GM10266 (cell line): ENCODE data around the gene CCDC33.

ENCODE experiments used
- DNase-seq: peaks from one replicate; pipeline ENCODE4 v3.0.0; 2012; ENCODE audit errors: extremely low spot score
- TF ChIP-seq, protein P1 (sequence below): IDR thresholded peaks from 2 replicates; pipeline ENCODE4 v1.5.1; 2012; ENCODE audit warnings: mild to moderate bottlenecking, low read depth; ENCODE audit not compliant: control insufficient read depth, insufficient read depth; ENCODE audit errors: missing control alignments

CCDC33 gene

DNA sequence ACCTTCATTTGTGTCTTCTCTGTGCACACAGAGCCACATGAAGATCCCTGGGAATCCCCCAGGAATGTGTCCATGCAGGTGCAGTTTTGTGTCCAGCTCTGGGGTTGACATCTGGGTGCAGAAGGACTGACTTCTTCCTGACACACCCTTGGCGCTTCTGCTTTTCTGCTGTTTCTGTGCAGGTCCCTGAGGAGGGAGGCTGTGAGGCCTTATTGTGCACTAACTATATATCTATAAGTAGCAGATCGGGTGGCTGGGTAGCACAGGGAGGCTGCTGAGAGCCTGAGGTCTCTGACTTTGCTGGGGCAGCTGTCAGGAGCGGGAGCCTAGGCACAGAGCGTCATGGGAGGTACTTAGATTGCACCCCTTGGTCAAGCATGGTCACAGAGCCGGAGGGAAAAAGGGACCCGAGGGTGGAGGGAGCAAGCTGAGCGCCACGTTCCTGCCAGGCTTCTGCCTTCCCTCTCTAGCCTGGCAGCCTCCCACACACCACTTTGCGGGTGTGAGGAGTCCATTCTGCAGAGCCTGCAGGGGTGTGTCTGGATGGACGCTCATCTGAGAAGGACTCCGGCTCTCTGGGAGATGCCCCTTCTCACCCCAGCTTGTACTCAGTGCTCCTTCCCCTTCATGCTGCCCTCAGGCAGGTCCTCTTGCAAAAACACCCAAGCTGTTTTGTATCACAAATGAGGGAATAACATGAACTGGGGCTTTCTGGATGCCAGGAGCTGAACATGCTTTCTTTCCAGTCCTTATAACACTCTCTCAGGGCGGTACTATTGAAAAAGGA lies 23.9 kb downstream of the CCDC33 start:
- TF ChIP-seq, protein P1, sequence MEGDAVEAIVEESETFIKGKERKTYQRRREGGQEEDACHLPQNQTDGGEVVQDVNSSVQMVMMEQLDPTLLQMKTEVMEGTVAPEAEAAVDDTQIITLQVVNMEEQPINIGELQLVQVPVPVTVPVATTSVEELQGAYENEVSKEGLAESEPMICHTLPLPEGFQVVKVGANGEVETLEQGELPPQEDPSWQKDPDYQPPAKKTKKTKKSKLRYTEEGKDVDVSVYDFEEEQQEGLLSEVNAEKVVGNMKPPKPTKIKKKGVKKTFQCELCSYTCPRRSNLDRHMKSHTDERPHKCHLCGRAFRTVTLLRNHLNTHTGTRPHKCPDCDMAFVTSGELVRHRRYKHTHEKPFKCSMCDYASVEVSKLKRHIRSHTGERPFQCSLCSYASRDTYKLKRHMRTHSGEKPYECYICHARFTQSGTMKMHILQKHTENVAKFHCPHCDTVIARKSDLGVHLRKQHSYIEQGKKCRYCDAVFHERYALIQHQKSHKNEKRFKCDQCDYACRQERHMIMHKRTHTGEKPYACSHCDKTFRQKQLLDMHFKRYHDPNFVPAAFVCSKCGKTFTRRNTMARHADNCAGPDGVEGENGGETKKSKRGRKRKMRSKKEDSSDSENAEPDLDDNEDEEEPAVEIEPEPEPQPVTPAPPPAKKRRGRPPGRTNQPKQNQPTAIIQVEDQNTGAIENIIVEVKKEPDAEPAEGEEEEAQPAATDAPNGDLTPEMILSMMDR = no peak
- no peak for DNase-seq

DNA sequence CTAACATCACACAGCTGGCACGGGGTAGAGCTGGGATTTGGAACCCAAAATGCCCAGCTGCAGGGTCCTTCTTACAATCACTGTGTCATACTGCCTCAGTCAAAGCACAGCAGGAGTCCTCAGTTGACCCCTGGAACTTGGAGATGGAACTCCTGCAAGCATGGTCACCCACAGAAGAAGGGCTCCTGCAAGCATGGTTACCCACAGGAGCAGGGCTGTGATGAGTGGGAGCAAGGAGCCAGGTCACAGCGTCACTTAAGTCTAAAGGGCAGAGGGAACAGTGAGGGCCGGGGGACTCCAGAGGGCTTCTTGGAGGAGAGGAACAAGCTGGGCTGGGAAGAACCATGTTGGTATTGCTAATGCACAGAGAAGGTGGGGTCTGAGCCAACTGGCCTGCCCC lies 24.9 kb downstream of the CCDC33 start:
- no peak for DNase-seq
- TF ChIP-seq, protein P1 = no peak

GRCh38 chr15:74261685-74262084 lies 25.6 kb downstream of the CCDC33 start:
- no peak for DNase-seq

GRCh38 chr15:74262151-74262550 lies 26.0 kb downstream of the CCDC33 start:
- DNase-seq = no peak
- TF ChIP-seq, protein P1 = no peak

More at GRCh38 chr15:74261685-74262084, 25.6 kb downstream of the CCDC33 start:
- TF ChIP-seq, protein P1 = no peak

GRCh38 chr15:74262625-74263024 lies 26.5 kb downstream of the CCDC33 start:
- TF ChIP-seq, protein P1 = no peak
- DNase-seq = no peak

DNA sequence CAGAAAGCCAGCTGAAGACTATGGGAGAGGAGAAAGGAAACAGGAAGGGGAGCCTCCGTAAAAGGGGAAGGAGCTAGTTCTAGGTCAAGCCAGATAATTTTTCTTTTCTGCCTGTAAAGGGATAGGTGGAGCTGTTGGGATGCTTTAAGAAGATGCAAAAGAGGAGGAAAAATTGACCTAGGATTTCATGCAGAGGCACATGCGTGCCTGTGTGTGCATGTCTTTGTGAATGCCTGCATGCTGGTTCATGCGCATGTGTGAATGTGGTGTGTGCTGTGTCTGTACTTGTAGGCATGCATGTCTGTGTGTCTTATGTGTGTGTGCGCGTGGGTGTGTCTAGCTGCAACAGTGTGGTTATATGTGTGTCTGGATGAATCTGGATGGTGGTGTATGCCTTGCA lies 27.3 kb downstream of the CCDC33 start:
- DNase-seq = no peak
- TF ChIP-seq, protein P1 = no peak

DNA sequence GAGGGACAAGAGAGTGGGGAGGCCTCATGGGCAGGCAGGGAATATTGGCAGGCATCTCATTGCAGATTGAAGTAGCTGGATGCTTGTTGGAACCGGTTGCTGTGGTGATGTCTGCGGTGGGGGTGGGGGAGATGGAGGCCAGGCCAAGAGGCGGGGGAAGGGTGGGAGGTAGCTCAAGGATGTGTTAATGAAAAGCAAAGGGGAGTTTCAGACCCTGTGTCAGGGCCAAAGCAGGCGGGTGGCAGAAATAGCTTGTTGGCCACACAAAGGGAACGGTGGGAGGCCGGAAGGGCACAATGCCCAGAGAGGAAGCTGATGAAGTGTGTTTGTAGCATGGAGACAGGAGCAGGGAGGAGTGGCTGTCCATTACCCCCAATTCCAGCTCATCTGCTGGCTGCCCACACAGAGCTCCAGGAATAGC lies 28.0 kb downstream of the CCDC33 start:
- DNase-seq = no peak
- TF ChIP-seq, protein P1 = no peak
